SIG-M5 treated with dmso at 0.1 percent for 504 hours (cell line): ENCODE measurements around the gene HSPA12A.

ENCODE experiments used
- DNase-seq: peaks from one replicate; lab custom pipeline; 2025; ENCODE audit not compliant: unreplicated experiment; lab: John Stamatoyannopoulos, UW

Gene HSPA12A

GRCh38 chr10:116634126-116634975, 108.0 kb downstream of the HSPA12A start:
- DNase-seq: no peak

GRCh38 chr10:116633216-116633600, 109.2 kb downstream of the HSPA12A start:
- no peak for DNase-seq

- no peak for DNase-seq
Measured at GRCh38 chr10:116632596-116633215, 109.7 kb downstream of the HSPA12A start.

- no peak for DNase-seq
Measured at GRCh38 chr10:116631871-116632295, 110.5 kb downstream of the HSPA12A start.

GRCh38 chr10:116630020-116630419, 112.3 kb downstream of the HSPA12A start:
- DNase-seq: no peak

GRCh38 chr10:116629340-116629739, 113.0 kb downstream of the HSPA12A start:
- no peak for DNase-seq

- no peak for DNase-seq
Measured at GRCh38 chr10:116627386-116627933, 114.9 kb downstream of the HSPA12A start.

- no peak for DNase-seq
Measured at GRCh38 chr10:116626815-116627214, 115.6 kb downstream of the HSPA12A start.

- no peak for DNase-seq
Measured at GRCh38 chr10:116625845-116626244, 116.5 kb downstream of the HSPA12A start.

GRCh38 chr10:116621934-116622655, 120.3 kb downstream of the HSPA12A start:
- DNase-seq: no peak

- no peak for DNase-seq
Measured at GRCh38 chr10:116621476-116621875, 120.9 kb downstream of the HSPA12A start.
